ENCODE data around the gene LYL1. TPM values are rescaled to one million over a fixed set of nuclear protein-coding genes. Genes with fewer than 3 reads are reported as not detected.
A peak's percentile ranks its signal among the peaks of the same experiment; 100 is the strongest.

LYL1 gene
- total and polyA plus RNA-seq, 2 of the 4 experiments (the other 2 are of a cell fraction), result 0.36 to 0.39 TPM

DNA sequence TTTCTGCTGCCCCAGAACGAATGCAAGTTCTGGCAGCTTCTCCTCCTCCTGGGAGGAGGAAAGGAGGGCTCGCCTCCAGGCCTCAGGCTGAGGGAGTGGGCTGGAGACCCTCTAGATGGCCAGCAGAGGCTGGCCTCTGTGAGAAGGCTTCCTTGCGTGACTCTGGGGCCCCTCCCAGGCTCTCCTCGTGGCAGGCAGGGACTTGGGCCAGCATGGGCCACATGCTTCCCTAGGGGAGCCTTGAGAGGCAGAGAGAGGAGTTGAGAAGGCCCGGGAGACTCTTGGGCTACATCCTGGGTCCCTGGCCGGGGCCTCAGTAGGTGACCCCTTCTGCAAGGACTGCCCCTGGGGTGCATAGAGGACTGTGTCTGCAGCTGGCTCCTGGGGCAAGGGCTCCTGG, 25.9 kb downstream of the LYL1 start:
- Histone ChIP-seq H2BK5ac (ENCODE audit: low read depth, low read length, poor library complexity, severe bottlenecking) (no peak overlapping the region), H3K36me3 (ENCODE audit: control insufficient read depth, insufficient read depth, low read length) (peaks cover 53% of the 10 kb centered on the region), H2BK20ac (ENCODE audit: low read depth, low read length) (no peak overlapping the region), H4K5ac (ENCODE audit: low read depth, low read length) (no peak overlapping the region), H3K4me2 (ENCODE audit: low read depth, low read length) (no peak overlapping the region), H3K9ac (ENCODE audit: low read depth, low read length) (no peak overlapping the region), H4K20me1 (ENCODE audit: insufficient read depth, low read length) (peaks cover 13% of the 10 kb centered on the region), H3K79me1 (ENCODE audit: low read depth in 1 of 2, low read length in 2 of 2) (peaks cover 0 to 35% of the 10 kb centered on the region in 2 experiments; a peak in 3 of 4 replicates), H2AK9ac (replicated peaks; ENCODE audit: low read depth, low read length, poor library complexity) (peak overlapping the region; percentile 29), H4K8ac (ENCODE audit: low read depth in 2 of 2, low read length in 2 of 2) (no peak overlapping the region), H3K27ac (ENCODE audit: insufficient read depth, low read length) (no peak overlapping the region), H3K4me1 (ENCODE audit: control insufficient read depth, insufficient read depth, low read length) (peaks cover 32% of the 10 kb centered on the region), H2BK15ac (ENCODE audit: low read depth, low read length) (no peak overlapping the region), H2BK120ac (ENCODE audit: low read depth, low read length) (no peak overlapping the region), H4K91ac (ENCODE audit: insufficient read depth, low read depth, low read length) (no peak overlapping the region), H3K14ac (replicated peaks; ENCODE audit: low read depth, low read length) (no peak overlapping the region), H3K23ac (ENCODE audit: low read depth, low read length) (no peak overlapping the region), H3K9me3 (ENCODE audit: control insufficient read depth, insufficient read depth, low read length) (no peaks in the 10 kb centered on the region), H3K4me3 (ENCODE audit: insufficient read depth, low read depth, low read length) (no peak overlapping the region), H2AFZ (replicated peaks; ENCODE audit: low read length, poor library complexity) (no peak overlapping the region), H3K9me1 (ENCODE audit: insufficient read depth, low read length) (peaks cover 4% of the 10 kb centered on the region), H3K18ac (ENCODE audit: low read depth, low read length) (no peak overlapping the region), H3K27me3 (ENCODE audit: control insufficient read depth, insufficient read depth, low read length) (no peaks in the 10 kb centered on the region), H3K4ac (ENCODE audit: low read depth, low read length) (no peak overlapping the region), H3K56ac (ENCODE audit: extremely low read depth, insufficient read depth, low read length) (no peak overlapping the region), H2AK5ac (ENCODE audit: low read depth, low read length) (no peak overlapping the region)
- BruUV-seq (replicated peaks), result no TSS peak
- POLR2A ChIA-PET (ENCODE audit: unreplicated experiment), result no interaction called here
- ATAC-seq (ENCODE audit: low read depth) (no peak), DNase-seq (no peak)
- CTCF ChIA-PET, result no interaction called here
- in situ Hi-C loops (cut with MboI; ENCODE audit: low sequenced_read_pairs) (no loop called here), dilution Hi-C loops (cut with HindIII; ENCODE audit: low sequenced_read_pairs, unreplicated experiment) (no loop called here), intact Hi-C loops (cut with micrococcal nuclease) (no loop called here)
- WGBS, 2 experiments (ENCODE audit: extremely low coverage in 2 of 2, insufficient read length in 1 of 2), result 80% methylated on average over 1 of the region's 6 CpGs; no CpG with 5 or more reads in 1 of the 2 experiments
- no peak for TF ChIP-seq POLR2A (IDR thresholded peaks at IDR 0.05; ENCODE audit: low read depth, low read length)
- TF ChIP-seq FOS (IDR thresholded peaks at IDR 0.05; ENCODE audit: low read depth, low read length), result no peak
- TF ChIP-seq, protein P1, sequence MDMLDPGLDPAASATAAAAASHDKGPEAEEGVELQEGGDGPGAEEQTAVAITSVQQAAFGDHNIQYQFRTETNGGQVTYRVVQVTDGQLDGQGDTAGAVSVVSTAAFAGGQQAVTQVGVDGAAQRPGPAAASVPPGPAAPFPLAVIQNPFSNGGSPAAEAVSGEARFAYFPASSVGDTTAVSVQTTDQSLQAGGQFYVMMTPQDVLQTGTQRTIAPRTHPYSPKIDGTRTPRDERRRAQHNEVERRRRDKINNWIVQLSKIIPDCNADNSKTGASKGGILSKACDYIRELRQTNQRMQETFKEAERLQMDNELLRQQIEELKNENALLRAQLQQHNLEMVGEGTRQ (IDR thresholded peaks at IDR 0.05; ENCODE audit: low read depth, low read length), result no peak
